ENCODE results near the gene CASKIN1.
"Not testable (repeated sequence)": the region's sequence is repeated elsewhere in the genome, so short reads cannot be mapped to it uniquely, and the experiment has no call there.

GRCh38 chr16:2133797-2134196 is 62.6 kb downstream of the CASKIN1 start:
- TF ChIP-seq CTCF (optimal IDR thresholded peaks at IDR 0.05 in 1 of 3, IDR thresholded peaks at IDR 0.05 in 1 of 3, conservative IDR thresholded peaks at IDR 0.05 in 1 of 3; ENCODE audit: extremely low read depth in 1 of 3, insufficient read depth in 2 of 3, low read length in 3 of 3); EZH2 (IDR thresholded peaks at IDR 0.05; ENCODE audit: low read length): not testable (repeated sequence)

Measured in keratinocyte (primary cell).